Type B pancreatic cell (in vitro differentiated cells): ENCODE results near the gene CFAP119. TPM values are rescaled to one million over a fixed set of nuclear protein-coding genes. Genes with fewer than 3 reads are reported as not detected.
A peak's percentile ranks its signal among the peaks of the same experiment; 100 is the strongest.

Experiments
- DNase-seq: peaks from one replicate; pipeline ENCODE4 v3.0.0; 2021; ENCODE audit warnings: mixed read lengths; ENCODE audit not compliant: unreplicated experiment; ENCODE audit errors: extremely low spot score
- H3K27ac Mint-ChIP-seq: 2 replicates; pipeline ENCODE4 v1.8.0; 2021; ENCODE audit warnings: mild to moderate bottlenecking, mixed read lengths
- H3K27me3 Mint-ChIP-seq: 2 replicates; pipeline ENCODE4 v1.8.0; 2021; ENCODE audit warnings: mixed read lengths
- H3K36me3 Mint-ChIP-seq: 2 replicates; pipeline ENCODE4 v1.8.0; 2021; ENCODE audit warnings: mixed read lengths
- H3K4me1 Mint-ChIP-seq: one replicate; pipeline ENCODE4 v1.8.0; 2021; ENCODE audit warnings: mixed read lengths; ENCODE audit not compliant: unreplicated experiment
- H3K4me3 Mint-ChIP-seq: 2 replicates; pipeline ENCODE4 v1.8.0; 2021; ENCODE audit warnings: mild to moderate bottlenecking, mixed read lengths
- H3K9me3 Mint-ChIP-seq: 2 replicates; pipeline ENCODE4 v1.8.0; 2021; ENCODE audit warnings: mixed read lengths
- total RNA-seq: library from RNA; stranded (reverse); gene quantifications from 2 replicates; pipeline ENCODE4 v1.2.1, GENCODE V29; 2021; ENCODE audit warnings: low replicate concordance
- TF ChIP-seq, protein P1 (sequence below): fragments of 200-600 bp; sonication (generic); conservative IDR thresholded peaks from 2 replicates; pipeline ENCODE4 v1.5.0; 2021; ENCODE audit warnings: antibody characterized with exemption, mild to moderate bottlenecking

The CFAP119 gene
- total RNA-seq, 1 donor from 2014 or later: 15.0 TPM

DNA sequence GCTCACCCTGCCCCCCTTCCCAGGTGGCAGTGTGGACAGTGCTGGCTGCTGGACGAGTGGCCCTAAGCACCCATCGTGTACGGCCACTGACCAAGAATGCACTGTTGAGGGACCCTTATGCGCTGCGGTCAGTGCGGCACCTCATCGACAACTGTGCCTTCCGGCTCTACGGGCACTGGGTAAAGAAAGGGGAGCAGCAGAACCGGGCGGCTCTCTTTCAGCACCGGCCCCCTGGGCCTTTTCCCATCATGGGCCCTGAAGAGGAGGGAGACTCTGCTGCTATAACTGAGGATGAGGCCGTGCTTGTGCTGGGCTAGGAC lies 5.1 kb downstream of the CFAP119 start:
- no peaks in the 10 kb centered on the region for H3K9me3 Mint-ChIP-seq
- H3K4me3 Mint-ChIP-seq: no peak overlapping the region
- no peak overlapping the region for H3K27ac Mint-ChIP-seq
- TF ChIP-seq, protein P1, sequence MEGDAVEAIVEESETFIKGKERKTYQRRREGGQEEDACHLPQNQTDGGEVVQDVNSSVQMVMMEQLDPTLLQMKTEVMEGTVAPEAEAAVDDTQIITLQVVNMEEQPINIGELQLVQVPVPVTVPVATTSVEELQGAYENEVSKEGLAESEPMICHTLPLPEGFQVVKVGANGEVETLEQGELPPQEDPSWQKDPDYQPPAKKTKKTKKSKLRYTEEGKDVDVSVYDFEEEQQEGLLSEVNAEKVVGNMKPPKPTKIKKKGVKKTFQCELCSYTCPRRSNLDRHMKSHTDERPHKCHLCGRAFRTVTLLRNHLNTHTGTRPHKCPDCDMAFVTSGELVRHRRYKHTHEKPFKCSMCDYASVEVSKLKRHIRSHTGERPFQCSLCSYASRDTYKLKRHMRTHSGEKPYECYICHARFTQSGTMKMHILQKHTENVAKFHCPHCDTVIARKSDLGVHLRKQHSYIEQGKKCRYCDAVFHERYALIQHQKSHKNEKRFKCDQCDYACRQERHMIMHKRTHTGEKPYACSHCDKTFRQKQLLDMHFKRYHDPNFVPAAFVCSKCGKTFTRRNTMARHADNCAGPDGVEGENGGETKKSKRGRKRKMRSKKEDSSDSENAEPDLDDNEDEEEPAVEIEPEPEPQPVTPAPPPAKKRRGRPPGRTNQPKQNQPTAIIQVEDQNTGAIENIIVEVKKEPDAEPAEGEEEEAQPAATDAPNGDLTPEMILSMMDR: no peak
- no peaks in the 10 kb centered on the region for H3K27me3 Mint-ChIP-seq
- peaks cover 3% of the 10 kb centered on the region for H3K36me3 Mint-ChIP-seq
- peaks cover 8% of the 10 kb centered on the region for H3K4me1 Mint-ChIP-seq
- DNase-seq: no peak

DNA sequence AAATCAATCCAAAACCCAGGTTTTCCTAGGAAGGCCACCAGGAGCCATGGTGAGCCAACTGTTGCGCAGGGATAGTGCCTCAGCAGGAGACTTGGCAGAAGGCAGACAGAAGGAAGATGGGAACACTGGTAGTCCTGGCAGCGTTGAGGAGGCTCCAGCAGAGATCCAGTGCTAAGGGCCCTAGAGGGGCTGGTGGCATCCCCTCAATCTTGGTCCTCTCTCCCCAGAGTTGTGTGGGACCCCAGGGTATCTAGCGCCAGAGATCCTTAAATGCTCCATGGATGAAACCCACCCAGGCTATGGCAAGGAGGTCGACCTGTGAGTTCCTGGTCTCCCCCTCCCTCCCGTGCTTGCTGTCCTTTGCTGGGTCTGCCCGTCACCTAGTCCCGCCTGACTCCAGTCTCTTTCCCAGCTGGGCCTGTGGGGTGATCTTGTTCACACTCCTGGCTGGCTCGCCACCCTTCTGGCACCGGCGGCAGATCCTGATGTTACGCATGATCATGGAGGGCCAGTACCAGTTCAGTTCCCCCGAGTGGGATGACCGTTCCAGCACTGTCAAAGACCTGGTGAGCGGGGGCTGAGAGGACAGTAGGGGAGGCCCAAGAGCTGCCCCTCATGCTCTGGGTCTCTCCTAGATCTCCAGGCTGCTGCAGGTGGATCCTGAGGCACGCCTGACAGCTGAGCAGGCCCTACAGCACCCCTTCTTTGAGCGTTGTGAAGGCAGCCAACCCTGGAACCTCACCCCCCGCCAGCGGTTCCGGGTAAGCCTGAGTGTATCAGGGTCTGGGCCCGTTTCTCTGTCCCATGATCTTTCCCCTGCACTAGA lies 5.7 kb downstream of the CFAP119 start:
- TF ChIP-seq, protein P1: no peak

DNA sequence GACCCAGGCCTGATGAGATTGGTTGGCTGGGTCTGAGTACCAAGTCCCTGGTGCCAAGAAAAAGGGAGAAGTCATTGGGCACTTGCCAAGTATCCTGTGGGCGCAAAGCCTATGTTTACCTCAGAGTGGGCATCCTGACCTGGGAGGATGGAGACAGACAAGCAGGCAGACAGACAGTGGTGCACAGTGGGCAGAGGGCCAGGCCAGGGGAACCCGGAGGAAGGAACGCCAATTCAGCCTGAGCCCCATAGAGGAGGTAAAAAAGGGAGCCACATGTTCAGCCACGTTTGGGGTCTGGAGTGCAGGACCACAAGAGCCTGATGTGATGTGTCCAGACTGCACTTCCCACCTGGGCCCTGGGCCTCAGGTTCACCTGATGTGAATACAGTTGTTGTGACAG lies 8.3 kb downstream of the CFAP119 start:
- no peaks in the 10 kb centered on the region for H3K4me1 Mint-ChIP-seq
- H3K4me3 Mint-ChIP-seq: no peak overlapping the region
- TF ChIP-seq, protein P1: no peak
- H3K27me3 Mint-ChIP-seq: no peaks in the 10 kb centered on the region
- DNase-seq: no peak
- H3K27ac Mint-ChIP-seq: no peak overlapping the region
- no peaks in the 10 kb centered on the region for H3K9me3 Mint-ChIP-seq
- H3K36me3 Mint-ChIP-seq: peaks cover 8% of the 10 kb centered on the region

More for the DNA sequence above, 5.7 kb downstream of the CFAP119 start:
- no peak overlapping the region for H3K27ac Mint-ChIP-seq
- H3K4me1 Mint-ChIP-seq: peaks cover 8% of the 10 kb centered on the region
- no peaks in the 10 kb centered on the region for H3K27me3 Mint-ChIP-seq
- no peak for DNase-seq
- H3K36me3 Mint-ChIP-seq: peaks cover 8% of the 10 kb centered on the region
- H3K4me3 Mint-ChIP-seq: no peak overlapping the region
- no peaks in the 10 kb centered on the region for H3K9me3 Mint-ChIP-seq

DNA sequence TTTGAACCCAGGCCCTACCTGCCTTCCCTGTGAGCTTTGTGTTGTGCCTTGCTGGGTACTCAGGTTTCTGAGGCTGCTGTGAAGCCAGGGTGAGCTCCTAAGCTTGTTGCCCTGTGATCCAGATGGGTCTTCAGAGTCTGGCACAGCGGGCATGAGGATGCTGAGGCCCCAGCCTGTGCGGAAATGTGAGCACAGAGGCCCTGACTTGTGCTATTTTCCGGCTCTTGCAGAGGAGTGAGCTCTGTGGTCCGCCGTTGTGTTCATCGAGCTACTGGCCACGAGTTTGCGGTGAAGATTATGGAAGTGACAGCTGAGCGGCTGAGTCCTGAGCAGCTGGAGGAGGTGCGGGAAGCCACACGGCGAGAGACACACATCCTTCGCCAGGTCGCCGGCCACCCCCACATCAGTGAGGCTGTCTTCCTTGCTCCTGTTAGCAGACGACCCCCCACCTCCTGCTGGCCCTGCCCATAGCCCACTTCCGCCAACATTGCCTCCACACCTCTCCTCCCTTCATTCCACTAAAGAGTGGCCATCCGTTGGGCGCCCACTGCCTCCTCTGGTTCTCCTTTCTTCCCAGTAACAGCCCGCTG lies 10.9 kb downstream of the CFAP119 start:
- H3K4me1 Mint-ChIP-seq: no peaks in the 10 kb centered on the region
- peak overlapping the region; percentile 94 for H3K4me3 Mint-ChIP-seq
- H3K27me3 Mint-ChIP-seq: no peaks in the 10 kb centered on the region
- H3K9me3 Mint-ChIP-seq: no peaks in the 10 kb centered on the region
- no peak for DNase-seq
- TF ChIP-seq, protein P1: no peak
- H3K36me3 Mint-ChIP-seq: peaks cover 8% of the 10 kb centered on the region
- peak overlapping the region; percentile 53 for H3K27ac Mint-ChIP-seq

DNA sequence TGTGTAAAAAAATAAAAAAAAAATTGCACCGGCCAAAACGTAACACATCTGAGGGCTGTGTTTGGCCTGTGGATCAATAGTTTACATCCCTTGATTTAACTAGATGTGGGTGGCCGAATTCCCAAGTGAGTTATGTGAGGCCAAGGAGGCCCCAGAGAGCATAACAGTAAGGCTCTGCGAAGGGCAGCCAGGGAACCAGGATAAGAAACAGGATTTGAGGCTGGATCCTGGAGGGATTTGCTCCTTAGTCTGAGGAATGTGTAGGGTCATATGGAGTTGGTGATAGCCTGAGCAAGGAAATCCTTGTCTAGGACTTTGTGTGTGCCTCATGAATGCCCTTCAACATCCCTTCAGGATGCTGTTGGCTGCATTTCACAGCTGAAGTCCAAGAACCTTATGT lies 11.7 kb downstream of the CFAP119 start:
- TF ChIP-seq, protein P1: no peak
- Mint-ChIP-seq H3K4me3 (peak overlapping the region; percentile 94), H3K4me1 (no peaks in the 10 kb centered on the region), H3K27me3 (no peaks in the 10 kb centered on the region), H3K36me3 (peaks cover 6% of the 10 kb centered on the region), H3K27ac (no peak overlapping the region), H3K9me3 (no peaks in the 10 kb centered on the region)
- DNase-seq: no peak
